Thoracic aorta (tissue), 2 donors: Measurements from ENCODE around the gene CMTM8. TPM values are rescaled to one million over a fixed set of nuclear protein-coding genes. Genes with fewer than 3 reads are reported as not detected.

Experiments used
- ATAC-seq: fragments of 150-250 bp; one replicate; pipeline ENCODE4 v1.8.0; 2017; ENCODE audit warnings: low read depth; ENCODE audit not compliant: insufficient number of reproducible peaks, low FRiP score
- DNase-seq: peaks from one replicate; pipeline ENCODE4 v3.0.0-alpha.2; 2020; ENCODE audit warnings: low spot score
- H3K27ac ChIP-seq, 2 donors: fragments of 200-600 bp; sonication (generic); 1 replicate in 1 of 2; 2 replicates in 1 of 2; pipeline ENCODE4 v1.5.1; 2016; ENCODE audit warnings: mild to moderate bottlenecking in 2 of 2, moderate library complexity in 2 of 2
- H3K27me3 ChIP-seq: fragments of 200-600 bp; sonication (generic); replicated peaks from 2 replicates; pipeline ENCODE4 v1.6.0; 2016; ENCODE audit warnings: mild to moderate bottlenecking; ENCODE audit not compliant: insufficient read depth
- H3K36me3 ChIP-seq: fragments of 200-600 bp; sonication (generic); one replicate; pipeline ENCODE4 v1.5.1; 2016
- H3K4me1 ChIP-seq, 2 donors: fragments of 200-600 bp; sonication (generic); 1 replicate in 1 of 2; 2 replicates in 1 of 2; pipeline versions ENCODE4 v1.5.1 to v1.6.0; 2016; ENCODE audit warnings: low read depth in 2 of 2, mild to moderate bottlenecking in 1 of 2; ENCODE audit not compliant: control insufficient read depth in 1 of 2
- H3K4me3 ChIP-seq: fragments of 200-600 bp; sonication (generic); 2 replicates; pipeline ENCODE4 v1.5.1; 2016; ENCODE audit warnings: mild to moderate bottlenecking
- H3K9me3 ChIP-seq: fragments of 200-600 bp; sonication (generic); 2 replicates; pipeline ENCODE4 v1.5.1; 2016
- total RNA-seq, 2 donors: library from RNA; depleted of rRNA; stranded (reverse); fragments of >200 nt; gene quantifications; one replicate each; pipeline versions ENCODE4 v1.1.0 to v1.2.3, GENCODE V29; 2016
- TF ChIP-seq, protein P1 (sequence below): fragments of 200-600 bp; sonication (generic); IDR thresholded peaks from one replicate; pipeline ENCODE4 v1.5.1; 2019; ENCODE audit warnings: antibody characterized with exemption

The CMTM8 gene
- total RNA-seq, 2 donors from 2014 or later = 2.8 TPM; not detected in 1

- Histone ChIP-seq H3K9me3 (no peaks in the 10 kb centered on the region), H3K27ac (no peak overlapping the region), H3K27me3 (no peaks in the 10 kb centered on the region), H3K4me1 (no peaks in the 10 kb centered on the region), H3K4me3 (no peak overlapping the region), H3K36me3 (no peaks in the 10 kb centered on the region)
- DNase-seq = no peak
- ATAC-seq = no peak
- TF ChIP-seq, protein P1, sequence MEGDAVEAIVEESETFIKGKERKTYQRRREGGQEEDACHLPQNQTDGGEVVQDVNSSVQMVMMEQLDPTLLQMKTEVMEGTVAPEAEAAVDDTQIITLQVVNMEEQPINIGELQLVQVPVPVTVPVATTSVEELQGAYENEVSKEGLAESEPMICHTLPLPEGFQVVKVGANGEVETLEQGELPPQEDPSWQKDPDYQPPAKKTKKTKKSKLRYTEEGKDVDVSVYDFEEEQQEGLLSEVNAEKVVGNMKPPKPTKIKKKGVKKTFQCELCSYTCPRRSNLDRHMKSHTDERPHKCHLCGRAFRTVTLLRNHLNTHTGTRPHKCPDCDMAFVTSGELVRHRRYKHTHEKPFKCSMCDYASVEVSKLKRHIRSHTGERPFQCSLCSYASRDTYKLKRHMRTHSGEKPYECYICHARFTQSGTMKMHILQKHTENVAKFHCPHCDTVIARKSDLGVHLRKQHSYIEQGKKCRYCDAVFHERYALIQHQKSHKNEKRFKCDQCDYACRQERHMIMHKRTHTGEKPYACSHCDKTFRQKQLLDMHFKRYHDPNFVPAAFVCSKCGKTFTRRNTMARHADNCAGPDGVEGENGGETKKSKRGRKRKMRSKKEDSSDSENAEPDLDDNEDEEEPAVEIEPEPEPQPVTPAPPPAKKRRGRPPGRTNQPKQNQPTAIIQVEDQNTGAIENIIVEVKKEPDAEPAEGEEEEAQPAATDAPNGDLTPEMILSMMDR = no peak
These were observed 7.7 kb downstream of the CMTM8 start for GRCh38 chr3:32246079-32246675.

DNA sequence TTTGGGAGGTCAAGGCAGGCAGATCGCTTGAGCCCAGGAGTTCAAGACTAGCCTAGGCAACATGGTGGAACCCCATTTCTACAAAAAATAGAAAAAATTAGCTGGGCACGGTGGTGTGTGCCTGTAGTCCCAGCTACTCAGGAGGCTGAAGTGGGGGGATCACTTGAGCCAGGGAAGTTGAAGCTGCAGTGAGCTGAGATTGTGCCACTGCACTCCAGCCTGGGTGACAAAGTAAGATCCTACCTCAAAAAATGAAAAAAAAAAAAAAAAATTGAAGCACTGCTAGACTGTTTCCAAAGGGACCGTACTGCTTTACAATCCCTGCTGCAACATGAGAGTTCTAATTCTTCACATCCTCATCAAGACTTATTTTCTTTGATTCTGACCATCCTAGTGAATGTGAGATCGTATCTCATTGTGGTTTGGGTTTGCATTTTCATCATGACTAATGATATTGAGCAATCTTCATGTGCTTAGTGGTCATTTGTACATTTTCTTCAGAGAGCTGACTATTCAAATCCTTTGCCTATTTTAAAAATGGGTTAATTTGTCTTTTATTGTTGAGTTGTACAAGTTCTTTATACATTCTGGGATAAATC lies 10.8 kb downstream of the CMTM8 start:
- Histone ChIP-seq H3K36me3 (no peaks in the 10 kb centered on the region), H3K4me3 (no peak overlapping the region), H3K4me1 (no peaks in the 10 kb centered on the region), H3K27me3 (no peaks in the 10 kb centered on the region), H3K9me3 (no peaks in the 10 kb centered on the region), H3K27ac (no peak overlapping the region)
- TF ChIP-seq, protein P1 = no peak
- DNase-seq = no peak
- no peak for ATAC-seq

GRCh38 chr3:32254268-32254667 lies 15.8 kb downstream of the CMTM8 start:
- Histone ChIP-seq H3K9me3 (peaks cover 4% of the 10 kb centered on the region), H3K4me3 (no peak overlapping the region), H3K27me3 (no peaks in the 10 kb centered on the region), H3K27ac (no peak overlapping the region), H3K4me1 (no peaks in the 10 kb centered on the region), H3K36me3 (no peaks in the 10 kb centered on the region)
- TF ChIP-seq, protein P1 = no peak
- ATAC-seq = no peak
- no peak for DNase-seq

DNA sequence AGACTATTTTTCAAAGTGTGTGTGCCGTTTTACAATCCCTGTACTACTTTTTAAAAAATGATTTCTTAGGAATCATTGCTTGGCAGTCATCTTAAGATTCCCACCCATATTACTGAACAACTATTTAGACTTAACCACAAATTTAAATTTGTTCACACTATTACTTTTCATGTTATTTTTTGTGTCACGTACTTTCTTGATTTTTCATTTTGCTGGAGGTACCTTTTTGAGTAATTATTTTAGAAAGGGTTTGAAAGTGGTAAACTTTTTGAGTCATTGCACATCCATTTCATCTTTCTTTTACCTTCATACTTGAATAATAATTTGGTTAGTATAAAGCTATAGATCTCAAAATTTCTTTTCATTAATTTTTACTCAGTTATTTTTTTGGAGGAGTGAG lies 16.9 kb downstream of the CMTM8 start:
- Histone ChIP-seq H3K36me3 (no peaks in the 10 kb centered on the region), H3K27me3 (no peaks in the 10 kb centered on the region), H3K27ac (no peak overlapping the region), H3K4me3 (no peak overlapping the region), H3K9me3 (peaks cover 4% of the 10 kb centered on the region), H3K4me1 (no peaks in the 10 kb centered on the region)
- ATAC-seq (no peak), DNase-seq (no peak)
- TF ChIP-seq, protein P1 = no peak

DNA sequence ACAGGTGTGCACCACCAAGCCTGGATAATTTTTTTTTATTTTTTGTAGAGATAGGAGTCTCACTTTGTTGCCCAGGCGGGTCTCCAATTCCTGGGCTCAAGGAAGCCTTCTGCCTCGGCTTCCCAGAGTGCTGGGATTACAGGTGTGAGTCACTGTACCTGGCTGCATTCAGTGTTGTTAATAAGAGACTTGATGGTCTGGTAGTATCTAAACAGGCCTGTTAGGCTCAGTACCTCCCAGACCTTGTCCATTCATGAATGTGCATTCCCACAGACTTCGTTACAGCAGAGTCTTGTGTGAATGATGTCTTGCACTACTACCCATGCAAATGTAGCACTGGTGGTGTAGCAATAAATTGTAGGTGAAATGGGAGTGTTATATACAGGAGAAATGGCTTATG lies 17.7 kb downstream of the CMTM8 start:
- ATAC-seq = no peak
- Histone ChIP-seq H3K27ac (no peak overlapping the region), H3K9me3 (peaks cover 4% of the 10 kb centered on the region), H3K4me1 (no peaks in the 10 kb centered on the region), H3K36me3 (no peaks in the 10 kb centered on the region), H3K27me3 (no peaks in the 10 kb centered on the region), H3K4me3 (no peak overlapping the region)
- TF ChIP-seq, protein P1 = no peak
- DNase-seq = no peak
